ENCODE results near the gene RNF32. TPM values are rescaled to one million over a fixed set of nuclear protein-coding genes. Genes with fewer than 3 reads are reported as not detected.
"Not testable (repeated sequence)": the region's sequence is repeated elsewhere in the genome, so short reads cannot be mapped to it uniquely, and the experiment has no call there.

Gene RNF32
- total RNA-seq, 4 donors from 2014 or later, result 0.85 TPM; not detected in 3

GRCh38 chr7:156684251-156684650 lies 43.7 kb downstream of the RNF32 start:
- Histone ChIP-seq H3K4me1 (no peaks in the 10 kb centered on the region), H3K36me3 (peaks cover 2 to 36% of the 10 kb centered on the region in 2 donors), H3K4me3 (no peak overlapping the region), H3K27me3 (no peaks in the 10 kb centered on the region), H3K9me3 (no peaks in the 10 kb centered on the region), H3K27ac (no peak overlapping the region)
- TF ChIP-seq CTCF (IDR thresholded peaks at IDR 0.05 in 4 of 5, conservative IDR thresholded peaks at IDR 0.05 in 1 of 5) (no peak), POLR2A (IDR thresholded peaks at IDR 0.05) (no peak)
- ATAC-seq (no peak), DNase-seq (no peak)
- in situ Hi-C loops (cut with MboI; ENCODE audit: low sequenced_read_pairs in 4 of 4) (no loop called here), intact Hi-C loops (cut with DNase I; ENCODE audit: low total_unique reads) (no loop called here)

GRCh38 chr7:156684661-156685060 lies 44.1 kb downstream of the RNF32 start:
- no peak for ATAC-seq
- peaks cover 0 to 35% of the 10 kb centered on the region in 2 donors for H3K36me3 ChIP-seq
- no peak overlapping the region for H3K27ac ChIP-seq

GRCh38 chr7:156691764-156692163 lies 51.2 kb downstream of the RNF32 start:
- Histone ChIP-seq H3K27me3 (no peaks in the 10 kb centered on the region), H3K27ac (no peak overlapping the region), H3K9me3 (no peaks in the 10 kb centered on the region), H3K4me3 (no peak overlapping the region), H3K36me3 (no peaks in the 10 kb centered on the region), H3K4me1 (no peaks in the 10 kb centered on the region)
- in situ Hi-C loops (cut with MboI; ENCODE audit: low sequenced_read_pairs in 4 of 4) (no loop called here), intact Hi-C loops (cut with DNase I; ENCODE audit: low total_unique reads) (no loop called here)
- TF ChIP-seq POLR2A (IDR thresholded peaks at IDR 0.05) (no peak), CTCF (IDR thresholded peaks at IDR 0.05 in 4 of 5, conservative IDR thresholded peaks at IDR 0.05 in 1 of 5) (no peak)
- ATAC-seq (no peak), DNase-seq (no peak)

More at GRCh38 chr7:156684661-156685060, 44.1 kb downstream of the RNF32 start:
- in situ Hi-C loops (cut with MboI; ENCODE audit: low sequenced_read_pairs in 4 of 4), result no loop called here
- no peak overlapping the region for H3K4me3 ChIP-seq
- no peaks in the 10 kb centered on the region for H3K9me3 ChIP-seq
- H3K27me3 ChIP-seq, result no peaks in the 10 kb centered on the region
- H3K4me1 ChIP-seq, result no peaks in the 10 kb centered on the region
- intact Hi-C loops (cut with DNase I; ENCODE audit: low total_unique reads), result no loop called here
- TF ChIP-seq CTCF (IDR thresholded peaks at IDR 0.05 in 4 of 5, conservative IDR thresholded peaks at IDR 0.05 in 1 of 5) (no peak), POLR2A (IDR thresholded peaks at IDR 0.05) (no peak)
- DNase-seq, result no peak

DNA sequence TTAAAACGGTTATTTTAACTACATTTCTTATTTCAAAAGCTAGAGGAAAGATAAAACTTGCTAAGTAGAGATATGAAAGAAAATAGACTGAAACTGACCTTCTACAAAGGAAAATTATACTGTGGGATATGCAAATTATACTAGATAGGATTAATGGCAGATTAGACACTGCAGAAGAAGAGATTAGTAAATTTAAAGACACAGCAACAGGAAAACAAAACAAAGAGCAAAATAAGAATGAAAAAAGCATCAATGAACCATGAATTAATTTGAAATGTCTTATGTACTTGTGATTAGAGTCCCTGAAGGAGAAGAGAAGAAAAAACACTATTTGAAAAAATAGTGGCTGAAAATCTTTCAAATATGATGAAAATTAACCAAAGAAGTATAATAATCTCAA lies 52.3 kb downstream of the RNF32 start:
- in situ Hi-C loops (cut with MboI; ENCODE audit: low sequenced_read_pairs in 4 of 4), result no loop called here
- ATAC-seq (no peak), DNase-seq (no peak)
- Histone ChIP-seq H3K27me3 (no peaks in the 10 kb centered on the region), H3K9me3 (no peaks in the 10 kb centered on the region), H3K36me3 (peaks cover 0 to 5% of the 10 kb centered on the region in 2 donors), H3K27ac (no peak overlapping the region), H3K4me3 (no peak overlapping the region), H3K4me1 (no peaks in the 10 kb centered on the region)
- intact Hi-C loops (cut with DNase I; ENCODE audit: low total_unique reads), result no loop called here
- TF ChIP-seq POLR2A (IDR thresholded peaks at IDR 0.05) (no peak), CTCF (IDR thresholded peaks at IDR 0.05 in 4 of 5, conservative IDR thresholded peaks at IDR 0.05 in 1 of 5) (no peak)

- intact Hi-C loops (cut with DNase I; ENCODE audit: low total_unique reads), result no loop called here
- Histone ChIP-seq H3K27me3 (no peaks in the 10 kb centered on the region), H3K9me3 (no peaks in the 10 kb centered on the region), H3K4me3 (no peak overlapping the region), H3K27ac (no peak overlapping the region), H3K36me3 (peaks cover 0 to 5% of the 10 kb centered on the region in 2 donors), H3K4me1 (no peaks in the 10 kb centered on the region)
- ATAC-seq (no peak), DNase-seq (no peak)
- in situ Hi-C loops (cut with MboI; ENCODE audit: low sequenced_read_pairs in 4 of 4), result no loop called here
- no peak for TF ChIP-seq CTCF (IDR thresholded peaks at IDR 0.05 in 4 of 5, conservative IDR thresholded peaks at IDR 0.05 in 1 of 5)
- TF ChIP-seq POLR2A (IDR thresholded peaks at IDR 0.05), result no peak
These were observed 53.1 kb downstream of the RNF32 start for GRCh38 chr7:156693627-156694026.

GRCh38 chr7:156697283-156697682 lies 56.7 kb downstream of the RNF32 start:
- H3K4me1 ChIP-seq; DNase-seq; intact Hi-C loops (cut with DNase I; ENCODE audit: low total_unique reads); H3K4me3 ChIP-seq; H3K9me3 ChIP-seq; ATAC-seq; in situ Hi-C loops (cut with MboI; ENCODE audit: low sequenced_read_pairs in 4 of 4); H3K36me3 ChIP-seq; H3K27ac ChIP-seq; H3K27me3 ChIP-seq: not testable (repeated sequence)

DNA sequence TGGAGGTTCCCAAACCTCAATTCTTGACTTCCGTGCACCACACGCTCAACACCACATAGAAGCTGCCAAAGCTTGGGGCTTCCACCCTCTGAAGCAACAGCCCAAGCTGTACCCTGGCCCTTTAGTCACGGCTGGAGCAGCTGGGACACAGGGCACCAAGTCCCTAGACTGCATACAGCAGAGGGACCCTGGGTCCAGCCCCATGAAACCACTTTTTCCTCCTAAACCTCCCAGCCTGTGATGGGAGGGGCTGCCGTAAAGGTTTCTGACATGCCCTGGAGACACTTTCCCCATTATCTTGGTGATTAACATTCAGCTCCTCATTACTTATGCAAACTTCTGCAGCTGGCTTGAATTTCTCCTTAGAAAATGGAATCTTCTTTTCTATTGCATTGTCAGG lies 57.9 kb downstream of the RNF32 start:
- H3K9me3 ChIP-seq; H3K4me3 ChIP-seq; H3K27ac ChIP-seq; in situ Hi-C loops (cut with MboI; ENCODE audit: low sequenced_read_pairs in 4 of 4); ATAC-seq; DNase-seq; H3K4me1 ChIP-seq; H3K27me3 ChIP-seq; H3K36me3 ChIP-seq; intact Hi-C loops (cut with DNase I; ENCODE audit: low total_unique reads): not testable (repeated sequence)
